ENCODE measurements around the gene OGFOD1. TPM values are rescaled to one million over a fixed set of nuclear protein-coding genes. Genes with fewer than 3 reads are reported as not detected.

OGFOD1 gene
- total and polyA plus RNA-seq, 2 donors (not counting 1 experiment from before 2014, with no cell fraction given) = 8.4 to 28.7 TPM

DNA sequence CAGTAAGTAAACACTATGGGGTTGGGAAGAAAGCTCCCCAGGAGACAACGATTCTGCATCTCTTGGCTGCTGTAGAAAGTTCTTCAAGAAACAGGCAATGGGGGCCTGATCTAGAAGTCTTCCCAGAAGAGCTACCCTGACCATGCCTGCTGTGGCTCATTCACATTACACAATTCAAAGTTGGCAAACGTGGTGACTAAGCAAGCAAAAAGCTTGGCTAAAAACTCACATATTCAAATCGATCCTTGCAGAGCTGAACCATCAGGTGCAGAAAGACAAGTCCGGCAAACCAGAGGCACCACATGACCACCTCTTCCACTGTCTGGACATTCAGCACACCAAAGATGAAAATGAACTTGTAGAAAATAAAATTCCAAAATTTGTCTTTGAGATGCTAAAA, 42.2 kb upstream of the OGFOD1 start:
- DNase-seq = no peak
- peaks cover 10% of the 10 kb centered on the region for H3K4me1 Mint-ChIP-seq
- no peaks in the 10 kb centered on the region for H3K27me3 Mint-ChIP-seq
- Histone ChIP-seq H2AFZ (ENCODE audit: insufficient read depth, low read depth, low read length, poor library complexity, severe bottlenecking) (no peak overlapping the region), H3K27ac (ENCODE audit: low read length in 2 of 2) (no peak overlapping the region), H3K4me3 (ENCODE audit: control extremely low read depth in 1 of 5, extremely low read depth in 1 of 5, insufficient read depth in 1 of 5, low read depth in 2 of 5, low read length in 4 of 5) (no peak overlapping the region), H3K9me3 (ENCODE audit: control extremely low read depth in 1 of 3, control insufficient read depth in 2 of 3, insufficient read depth in 1 of 3, low read length in 2 of 3) (no peaks in the 10 kb centered on the region), H3K4me2 (replicated peaks; ENCODE audit: low read depth, low read length, poor library complexity, severe bottlenecking) (no peak overlapping the region), H3K27me3 (replicated peaks in 1 of 4; ENCODE audit: control extremely low read depth in 1 of 4, control insufficient read depth in 3 of 4, insufficient read depth in 4 of 4, low read length in 3 of 4) (no peaks in the 10 kb centered on the region), H3K79me2 (ENCODE audit: control insufficient read depth, insufficient read depth, low read length) (peaks cover 67% of the 10 kb centered on the region), H4K20me1 (ENCODE audit: control insufficient read depth, insufficient read depth, low read length, poor library complexity, severe bottlenecking) (peaks cover 40% of the 10 kb centered on the region), H3K9ac (ENCODE audit: low read length) (no peak overlapping the region), H3K36me3 (replicated peaks in 1 of 2; ENCODE audit: control extremely low read depth in 1 of 2, control insufficient read depth in 1 of 2, extremely low read depth in 1 of 2, insufficient read depth in 2 of 2, low read length in 1 of 2) (peaks cover 22 to 77% of the 10 kb centered on the region in 2 experiments), H3K4me1 (ENCODE audit: control insufficient read depth in 2 of 2, insufficient read depth in 2 of 2, low read length in 2 of 2) (no peaks in the 10 kb centered on the region)
- H3K4me3 Mint-ChIP-seq = no peak overlapping the region
- POLR2A ChIA-PET = no interaction called here
- intact Hi-C loops (cut with micrococcal nuclease) = loop anchor here (10.0 kb wide), 1 partner anchor 46 kb away; the partner anchor contains the start of genes NUDT21 and OGFOD1
- H3K27ac Mint-ChIP-seq = no peak overlapping the region
- WGBS (ENCODE audit: insufficient coverage) = 98% methylated on average over 3 of the region's 4 CpGs
- TF ChIP-seq, protein P1, sequence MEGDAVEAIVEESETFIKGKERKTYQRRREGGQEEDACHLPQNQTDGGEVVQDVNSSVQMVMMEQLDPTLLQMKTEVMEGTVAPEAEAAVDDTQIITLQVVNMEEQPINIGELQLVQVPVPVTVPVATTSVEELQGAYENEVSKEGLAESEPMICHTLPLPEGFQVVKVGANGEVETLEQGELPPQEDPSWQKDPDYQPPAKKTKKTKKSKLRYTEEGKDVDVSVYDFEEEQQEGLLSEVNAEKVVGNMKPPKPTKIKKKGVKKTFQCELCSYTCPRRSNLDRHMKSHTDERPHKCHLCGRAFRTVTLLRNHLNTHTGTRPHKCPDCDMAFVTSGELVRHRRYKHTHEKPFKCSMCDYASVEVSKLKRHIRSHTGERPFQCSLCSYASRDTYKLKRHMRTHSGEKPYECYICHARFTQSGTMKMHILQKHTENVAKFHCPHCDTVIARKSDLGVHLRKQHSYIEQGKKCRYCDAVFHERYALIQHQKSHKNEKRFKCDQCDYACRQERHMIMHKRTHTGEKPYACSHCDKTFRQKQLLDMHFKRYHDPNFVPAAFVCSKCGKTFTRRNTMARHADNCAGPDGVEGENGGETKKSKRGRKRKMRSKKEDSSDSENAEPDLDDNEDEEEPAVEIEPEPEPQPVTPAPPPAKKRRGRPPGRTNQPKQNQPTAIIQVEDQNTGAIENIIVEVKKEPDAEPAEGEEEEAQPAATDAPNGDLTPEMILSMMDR (IDR thresholded peaks at IDR 0.05) = no peak
- TF ChIP-seq EZH2 (IDR thresholded peaks at IDR 0.05; ENCODE audit: borderline replicate concordance, insufficient read depth, low read depth, low read length, poor library complexity, severe bottlenecking) = no peak
- no peaks in the 10 kb centered on the region for H3K9me3 Mint-ChIP-seq (ENCODE audit: insufficient read depth)
- ATAC-seq (ENCODE audit: low read depth) = no peak
- CTCF ChIA-PET = interaction anchor here (2.0 kb wide), 1 partner anchor 15 kb away, joined by 6 read pairs; no protein-coding TSS in a partner anchor

DNA sequence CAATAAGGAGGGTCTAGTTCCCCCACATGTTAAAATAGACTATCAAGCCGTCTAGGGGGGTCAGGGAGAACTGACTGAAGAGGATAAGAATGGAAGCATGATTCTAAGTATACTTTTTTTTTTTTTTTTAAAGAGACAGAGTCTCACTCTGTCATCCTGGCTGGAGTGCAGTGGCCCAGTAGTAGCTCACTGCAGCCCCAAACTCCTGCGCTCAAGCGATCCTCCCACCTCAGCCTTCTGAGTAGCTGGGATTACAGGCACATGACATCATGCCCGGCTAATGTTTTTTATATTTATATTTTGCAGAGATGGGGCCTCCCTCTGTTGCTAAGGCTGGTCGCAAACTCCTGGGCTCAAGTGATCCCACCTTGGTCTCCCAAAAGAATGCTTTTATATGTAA, 40.2 kb upstream of the OGFOD1 start:
- H3K9me3 ChIP-seq (ENCODE audit: control extremely low read depth in 1 of 3, control insufficient read depth in 2 of 3, insufficient read depth in 1 of 3, low read length in 2 of 3) = no peaks in the 10 kb centered on the region
- ChIA-PET POLR2A (no interaction called here), CTCF (no interaction called here)
- no peak overlapping the region for H3K4me3 Mint-ChIP-seq
- H3K27me3 ChIP-seq (replicated peaks in 1 of 4; ENCODE audit: control extremely low read depth in 1 of 4, control insufficient read depth in 3 of 4, insufficient read depth in 4 of 4, low read length in 3 of 4) = no peaks in the 10 kb centered on the region
- H3K4me3 ChIP-seq (ENCODE audit: control extremely low read depth in 1 of 5, extremely low read depth in 1 of 5, insufficient read depth in 1 of 5, low read depth in 2 of 5, low read length in 4 of 5) = no peak overlapping the region
- DNase-seq (no peak), ATAC-seq (ENCODE audit: low read depth) (no peak)
- peaks cover 25 to 62% of the 10 kb centered on the region in 2 experiments for H3K36me3 ChIP-seq (replicated peaks in 1 of 2; ENCODE audit: control extremely low read depth in 1 of 2, control insufficient read depth in 1 of 2, extremely low read depth in 1 of 2, insufficient read depth in 2 of 2, low read length in 1 of 2)
- no peak overlapping the region for H3K9ac ChIP-seq (ENCODE audit: low read length)
- H3K4me2 ChIP-seq (replicated peaks; ENCODE audit: low read depth, low read length, poor library complexity, severe bottlenecking) = no peak overlapping the region
- no peak overlapping the region for H3K27ac Mint-ChIP-seq
- no peaks in the 10 kb centered on the region for H3K27me3 Mint-ChIP-seq
- intact Hi-C loops (cut with micrococcal nuclease) = no loop called here
- WGBS (ENCODE audit: insufficient coverage) = no CpG with 5 or more reads among the region's 5 CpGs
- H3K4me1 Mint-ChIP-seq = peaks cover 22% of the 10 kb centered on the region
- H4K20me1 ChIP-seq (ENCODE audit: control insufficient read depth, insufficient read depth, low read length, poor library complexity, severe bottlenecking) = peaks cover 55% of the 10 kb centered on the region
- H3K27ac ChIP-seq (ENCODE audit: low read length in 2 of 2) = no peak overlapping the region
- TF ChIP-seq, protein P1 (IDR thresholded peaks at IDR 0.05) = no peak
- TF ChIP-seq EZH2 (IDR thresholded peaks at IDR 0.05; ENCODE audit: borderline replicate concordance, insufficient read depth, low read depth, low read length, poor library complexity, severe bottlenecking) = no peak
- no peak overlapping the region for H2AFZ ChIP-seq (ENCODE audit: insufficient read depth, low read depth, low read length, poor library complexity, severe bottlenecking)
- no peaks in the 10 kb centered on the region for H3K9me3 Mint-ChIP-seq (ENCODE audit: insufficient read depth)
- peaks cover 82% of the 10 kb centered on the region for H3K79me2 ChIP-seq (ENCODE audit: control insufficient read depth, insufficient read depth, low read length)
- H3K4me1 ChIP-seq (ENCODE audit: control insufficient read depth in 2 of 2, insufficient read depth in 2 of 2, low read length in 2 of 2) = peaks cover 8 to 15% of the 10 kb centered on the region in 2 donors

All from B cell (primary cell).